Loucy (cell line): ENCODE results near the gene MT1H.

Source experiments
- H2AFZ ChIP-seq: fragments of 200-600 bp; sonication (generic); 2 replicates; pipeline ENCODE4 v1.6.0; 2016; ENCODE audit warnings: antibody characterized with exemption, mild to moderate bottlenecking, low read length, moderate library complexity
- H3F3A ChIP-seq: fragments of 200-600 bp; 2 replicates; pipeline ENCODE4 v1.6.0; 2016; ENCODE audit warnings: antibody characterized with exemption, low read depth, mild to moderate bottlenecking
- H3K27me3 ChIP-seq: fragments of 200-600 bp; sonication (generic); 2 replicates; pipeline ENCODE4 v1.6.1; 2014; ENCODE audit warnings: low read length, mild to moderate bottlenecking; ENCODE audit not compliant: insufficient read depth, poor library complexity, severe bottlenecking
- H3K36me3 ChIP-seq: fragments of 200-600 bp; sonication (generic); 2 replicates; pipeline ENCODE4 v1.6.1; 2016; ENCODE audit warnings: low read length; ENCODE audit not compliant: insufficient read depth
- H3K4me1 ChIP-seq: fragments of 200-600 bp; sonication (generic); 2 replicates; pipeline ENCODE4 v1.5.1; 2014; ENCODE audit warnings: low read length, mild to moderate bottlenecking; ENCODE audit not compliant: insufficient read depth, poor library complexity, severe bottlenecking
- H3K4me2 ChIP-seq: fragments of 200-600 bp; sonication (generic); 2 replicates; pipeline ENCODE4 v1.6.0; 2014; ENCODE audit warnings: antibody characterized with exemption, low read length, low read depth, mild to moderate bottlenecking; ENCODE audit not compliant: poor library complexity, severe bottlenecking
- H3K4me3 ChIP-seq: fragments of 200-600 bp; sonication (generic); 2 replicates; pipeline ENCODE4 v1.5.1; 2014; ENCODE audit warnings: low read length, mild to moderate bottlenecking, mixed read lengths; ENCODE audit not compliant: poor library complexity, severe bottlenecking
- H3K79me2 ChIP-seq: fragments of 200-600 bp; sonication (generic); 2 replicates; pipeline ENCODE4 v1.6.1; 2014; ENCODE audit warnings: low read length; ENCODE audit not compliant: insufficient read depth
- H3K9ac ChIP-seq: fragments of 200-600 bp; sonication (generic); 2 replicates; pipeline ENCODE4 v1.6.0; 2014; ENCODE audit warnings: mild to moderate bottlenecking, low read depth, low read length, moderate library complexity; ENCODE audit not compliant: poor library complexity, severe bottlenecking
- H3K9me2 ChIP-seq: fragments of 200-600 bp; sonication (generic); replicated peaks from 2 replicates; pipeline ENCODE4 v1.6.1; 2016; ENCODE audit warnings: low read depth, low read length, mixed read lengths
- H3K9me3 ChIP-seq: fragments of 200-600 bp; sonication (generic); 2 replicates; pipeline ENCODE4 v1.6.1; 2014; ENCODE audit warnings: mild to moderate bottlenecking, antibody characterized with exemption, low read length, low read depth; ENCODE audit not compliant: insufficient read depth
- H4K20me1 ChIP-seq: fragments of 200-600 bp; sonication (generic); 2 replicates; pipeline ENCODE4 v1.6.0; 2014; ENCODE audit warnings: antibody characterized with exemption, low read length, mild to moderate bottlenecking; ENCODE audit not compliant: insufficient read depth, poor library complexity, severe bottlenecking
- EZH2phosphoT487 ChIP-seq: fragments of 200-600 bp; IDR thresholded peaks from 2 replicates; pipeline ENCODE4 v1.6.1; 2018; ENCODE audit warnings: antibody characterized with exemption, mild to moderate bottlenecking, moderate library complexity, borderline replicate concordance
- TF ChIP-seq, protein P1 (sequence below): fragments of 200-600 bp; sonication (generic); conservative IDR thresholded peaks from 2 replicates; pipeline ENCODE4 v1.5.1; 2014; ENCODE audit warnings: mild to moderate bottlenecking, antibody characterized with exemption, low read length

The MT1H gene

DNA sequence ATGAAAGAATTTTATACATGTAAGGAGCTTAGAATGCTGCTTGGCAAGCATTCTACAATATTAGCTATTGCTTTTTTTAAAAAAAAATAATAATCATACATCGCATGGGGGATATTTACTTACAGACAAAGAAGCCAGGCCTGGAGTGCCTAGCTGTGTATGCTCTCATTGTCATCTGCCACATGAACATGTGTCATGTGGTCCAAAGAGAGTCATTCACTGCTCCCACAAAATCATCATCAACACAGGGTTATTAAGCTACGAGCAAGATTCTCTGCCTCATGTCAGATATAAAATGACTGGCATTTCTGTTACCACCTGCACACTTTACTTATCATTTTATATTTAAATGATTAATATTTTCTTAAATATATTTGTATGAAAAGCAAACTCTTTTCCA lies 46.0 kb upstream of the MT1H start:
- H3K79me2 ChIP-seq: no peaks in the 10 kb centered on the region
- H3K27me3 ChIP-seq: no peaks in the 10 kb centered on the region
- no peaks in the 10 kb centered on the region for H3K4me1 ChIP-seq
- H3F3A ChIP-seq: no peaks in the 10 kb centered on the region
- no peak overlapping the region for H3K4me3 ChIP-seq
- H4K20me1 ChIP-seq: no peaks in the 10 kb centered on the region
- no peaks in the 10 kb centered on the region for H3K9me3 ChIP-seq
- H3K9me2 ChIP-seq: no peaks in the 10 kb centered on the region
- no peak overlapping the region for H3K4me2 ChIP-seq
- H3K9ac ChIP-seq: no peak overlapping the region
- H2AFZ ChIP-seq: no peak overlapping the region
- TF ChIP-seq, protein P1, sequence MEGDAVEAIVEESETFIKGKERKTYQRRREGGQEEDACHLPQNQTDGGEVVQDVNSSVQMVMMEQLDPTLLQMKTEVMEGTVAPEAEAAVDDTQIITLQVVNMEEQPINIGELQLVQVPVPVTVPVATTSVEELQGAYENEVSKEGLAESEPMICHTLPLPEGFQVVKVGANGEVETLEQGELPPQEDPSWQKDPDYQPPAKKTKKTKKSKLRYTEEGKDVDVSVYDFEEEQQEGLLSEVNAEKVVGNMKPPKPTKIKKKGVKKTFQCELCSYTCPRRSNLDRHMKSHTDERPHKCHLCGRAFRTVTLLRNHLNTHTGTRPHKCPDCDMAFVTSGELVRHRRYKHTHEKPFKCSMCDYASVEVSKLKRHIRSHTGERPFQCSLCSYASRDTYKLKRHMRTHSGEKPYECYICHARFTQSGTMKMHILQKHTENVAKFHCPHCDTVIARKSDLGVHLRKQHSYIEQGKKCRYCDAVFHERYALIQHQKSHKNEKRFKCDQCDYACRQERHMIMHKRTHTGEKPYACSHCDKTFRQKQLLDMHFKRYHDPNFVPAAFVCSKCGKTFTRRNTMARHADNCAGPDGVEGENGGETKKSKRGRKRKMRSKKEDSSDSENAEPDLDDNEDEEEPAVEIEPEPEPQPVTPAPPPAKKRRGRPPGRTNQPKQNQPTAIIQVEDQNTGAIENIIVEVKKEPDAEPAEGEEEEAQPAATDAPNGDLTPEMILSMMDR: no peak
- no peak for TF ChIP-seq EZH2phosphoT487
- H3K36me3 ChIP-seq: no peaks in the 10 kb centered on the region

DNA sequence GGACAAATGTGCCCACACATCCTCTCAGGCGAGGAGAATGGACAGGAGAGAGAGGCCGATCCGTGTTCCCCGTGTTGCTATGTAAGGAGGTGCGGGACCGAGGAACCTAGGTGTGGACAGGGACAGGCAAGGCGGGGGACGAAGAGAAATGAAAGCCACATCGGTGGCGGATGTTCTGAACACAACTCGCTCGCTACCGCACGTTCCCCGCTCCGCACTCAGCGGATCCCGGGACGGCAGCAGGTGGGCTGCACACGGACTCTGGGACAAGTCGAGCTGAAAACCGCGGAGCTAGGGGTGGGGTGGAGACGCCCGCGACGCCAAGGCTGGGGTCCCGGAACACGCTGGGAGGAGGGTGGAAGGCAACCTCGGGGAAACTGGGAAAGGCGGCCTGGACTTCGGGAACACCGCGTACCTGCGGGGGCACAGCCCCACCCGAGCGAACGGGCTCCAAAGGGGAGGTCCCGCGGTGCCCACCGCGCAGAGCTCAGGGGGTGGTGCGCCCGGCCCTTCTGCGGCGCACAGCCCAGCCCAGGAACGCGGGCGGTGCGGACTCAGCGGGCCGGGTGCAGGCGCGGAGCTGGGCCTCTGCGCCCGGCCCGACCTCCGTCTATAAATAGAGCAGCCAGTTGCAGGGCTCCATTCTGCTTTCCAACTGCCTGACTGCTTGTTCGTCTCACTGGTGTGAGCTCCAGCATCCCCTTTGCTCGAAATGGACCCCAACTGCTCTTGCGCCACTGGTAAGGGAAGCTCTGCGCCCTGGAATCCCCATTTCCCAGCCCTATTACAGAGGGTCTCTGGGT lies 44.3 kb upstream of the MT1H start, which contains the start of gene MT1E:
Gene MT1E, plus strand, starts transcription at position 642 of the 803 bp plus-strand sequence. Its CDS starts 71 bp downstream, at position 713.
- Histone ChIP-seq H2AFZ (no peak within 1 kb of the TSS), H3K9me2 (no peaks in the 10 kb centered on the region), H3K79me2 (no peaks in the 10 kb centered on the region), H3K4me1 (no peaks in the 10 kb centered on the region), H3K9me3 (no peaks in the 10 kb centered on the region), H3K36me3 (no peaks in the 10 kb centered on the region), H3F3A (no peaks in the 10 kb centered on the region), H3K27me3 (no peaks in the 10 kb centered on the region), H3K9ac (no peak within 1 kb of the TSS), H4K20me1 (no peaks in the 10 kb centered on the region), H3K4me2 (no peak within 1 kb of the TSS), H3K4me3 (no peak within 1 kb of the TSS)
- TF ChIP-seq EZH2phosphoT487: no peak
- TF ChIP-seq, protein P1: no peak

DNA sequence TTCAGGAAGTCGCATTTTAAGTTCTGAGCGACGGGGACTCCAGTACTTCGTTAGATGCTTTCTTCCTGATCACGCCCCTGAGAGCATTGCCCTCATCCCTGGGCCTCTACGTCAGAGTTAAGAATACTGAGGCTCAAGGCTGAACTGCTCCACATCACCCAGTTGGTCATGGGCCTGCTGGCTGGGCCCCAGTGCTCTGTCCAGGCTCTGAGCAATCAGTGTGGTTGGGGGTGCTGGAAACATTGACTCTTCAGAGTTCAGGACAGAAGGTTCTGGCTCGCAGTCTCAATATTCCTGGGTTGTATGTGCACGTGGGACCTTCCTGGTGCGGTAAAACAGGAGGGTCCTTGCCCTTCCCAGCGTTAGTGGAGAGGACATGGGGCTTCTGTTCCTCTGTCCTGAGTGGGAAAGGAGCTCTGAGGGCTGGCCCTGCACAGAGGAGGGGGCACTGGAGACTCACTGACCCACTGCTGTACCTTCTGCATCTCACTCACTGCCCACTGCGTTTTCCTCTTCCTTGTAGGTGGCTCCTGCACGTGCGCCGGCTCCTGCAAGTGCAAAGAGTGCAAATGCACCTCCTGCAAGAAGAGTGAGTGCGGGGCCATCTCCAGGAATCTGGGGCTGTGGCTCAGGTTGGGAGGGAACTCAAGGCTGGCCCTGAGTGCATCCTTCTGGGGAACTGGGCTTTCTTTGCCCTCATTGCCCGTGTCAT lies 43.5 kb upstream of the MT1H start:
- TF ChIP-seq, protein P1: no peak
- TF ChIP-seq EZH2phosphoT487: no peak
- no peaks in the 10 kb centered on the region for H3K36me3 ChIP-seq
- no peaks in the 10 kb centered on the region for H3K79me2 ChIP-seq
- no peaks in the 10 kb centered on the region for H3K9me2 ChIP-seq
- no peaks in the 10 kb centered on the region for H3K27me3 ChIP-seq
- H2AFZ ChIP-seq: no peak overlapping the region
- H3K4me1 ChIP-seq: no peaks in the 10 kb centered on the region
- H3K4me3 ChIP-seq: no peak overlapping the region
- no peak overlapping the region for H3K9ac ChIP-seq
- H3K9me3 ChIP-seq: no peaks in the 10 kb centered on the region
- no peaks in the 10 kb centered on the region for H4K20me1 ChIP-seq
- H3K4me2 ChIP-seq: no peak overlapping the region
- no peaks in the 10 kb centered on the region for H3F3A ChIP-seq
